Fibroblast of skin of right biceps (primary cell): ENCODE measurements around the gene SPINK1.
"Not testable (repeated sequence)": the region's sequence is repeated elsewhere in the genome, so short reads cannot be mapped to it uniquely, and the experiment has no call there.

Experiments
- DNase-seq: peaks from one replicate; pipeline ENCODE4 v3.0.0-alpha.2; 2013

Gene SPINK1

GRCh38 chr5:147831465-147831864 lies at the start of gene SPINK1:
TSS of gene SPINK1 (minus strand) at chr5:147831671. CDS start at chr5:147831577, 94 bp downstream.
- DNase-seq: no peak

- DNase-seq: no peak
Measured at GRCh38 chr5:147880487-147880886, 49.0 kb upstream of the SPINK1 start.

- no peak for DNase-seq
Measured at GRCh38 chr5:147879784-147880183, 48.3 kb upstream of the SPINK1 start.

GRCh38 chr5:147878066-147878759 lies 46.7 kb upstream of the SPINK1 start, which contains the start of gene SCGB3A2:
TSS of gene SCGB3A2 (plus strand) at chr5:147878711. CDS start at chr5:147878804, 93 bp downstream.
- DNase-seq: no peak

- DNase-seq: no peak
Measured at GRCh38 chr5:147876626-147877025, 45.2 kb upstream of the SPINK1 start.

GRCh38 chr5:147876141-147876540 lies 44.7 kb upstream of the SPINK1 start:
- DNase-seq: no peak

GRCh38 chr5:147874910-147875367 lies 43.5 kb upstream of the SPINK1 start:
- DNase-seq: no peak

- DNase-seq: not testable (repeated sequence)
Measured at GRCh38 chr5:147874118-147874875, 42.8 kb upstream of the SPINK1 start.

GRCh38 chr5:147872744-147873435 lies 41.4 kb upstream of the SPINK1 start:
- DNase-seq: not testable (repeated sequence)

- DNase-seq: not testable (repeated sequence)
Measured at GRCh38 chr5:147871980-147872549, 40.6 kb upstream of the SPINK1 start.

- DNase-seq: not testable (repeated sequence)
Measured at GRCh38 chr5:147869892-147870291, 38.4 kb upstream of the SPINK1 start.

GRCh38 chr5:147869112-147869511 lies 37.6 kb upstream of the SPINK1 start:
- no peak for DNase-seq

- no peak for DNase-seq
Measured at GRCh38 chr5:147863454-147864158, 32.1 kb upstream of the SPINK1 start.

GRCh38 chr5:147860641-147861025 lies 29.2 kb upstream of the SPINK1 start:
- no peak for DNase-seq

- no peak for DNase-seq
Measured at GRCh38 chr5:147859962-147860640, 28.6 kb upstream of the SPINK1 start.

GRCh38 chr5:147858565-147858964 lies 27.1 kb upstream of the SPINK1 start:
- no peak for DNase-seq

- DNase-seq: peak; percentile 52
Measured at GRCh38 chr5:147857302-147858129, 26.0 kb upstream of the SPINK1 start.

- DNase-seq: no peak
Measured at GRCh38 chr5:147856801-147857200, 25.3 kb upstream of the SPINK1 start.

- DNase-seq: no peak
Measured at GRCh38 chr5:147855774-147856069, 24.3 kb upstream of the SPINK1 start.

- no peak for DNase-seq
Measured at GRCh38 chr5:147854894-147855773, 23.7 kb upstream of the SPINK1 start.
